ENCODE results near the gene NR6A1. TPM values are rescaled to one million over a fixed set of nuclear protein-coding genes. Genes with fewer than 3 reads are reported as not detected.
"Not testable (repeated sequence)": the region's sequence is repeated elsewhere in the genome, so short reads cannot be mapped to it uniquely, and the experiment has no call there.

NR6A1 gene
- total RNA-seq, 1 experiment from 2014 or later = 2.0 TPM

GRCh38 chr9:124778575-124779367 lies 7.7 kb upstream of the NR6A1 start:
- DNase-seq (ENCODE audit: low read depth) = no peak

- DNase-seq (ENCODE audit: low read depth) = no peak
Measured at GRCh38 chr9:124776954-124777648, 6.0 kb upstream of the NR6A1 start, which contains the start of gene OLFML2A. TSS of gene OLFML2A (plus strand) at chr9:124777133. CDS start at chr9:124777271, 138 bp downstream.

GRCh38 chr9:124776618-124776953 lies 5.5 kb upstream of the NR6A1 start:
- no peak for DNase-seq (ENCODE audit: low read depth)

GRCh38 chr9:124774129-124774978 lies 3.2 kb upstream of the NR6A1 start:
- DNase-seq (ENCODE audit: low read depth) = peak; percentile 83

GRCh38 chr9:124773473-124774128 lies 2.5 kb upstream of the NR6A1 start:
- no peak for DNase-seq (ENCODE audit: low read depth)

- DNase-seq (ENCODE audit: low read depth) = not testable (repeated sequence)
Measured at GRCh38 chr9:124772877-124773276, 1.8 kb upstream of the NR6A1 start.

- peak; percentile 78 for DNase-seq (ENCODE audit: low read depth)
Measured at GRCh38 chr9:124771867-124772679, 962 bp upstream of the NR6A1 start.

GRCh38 chr9:124770359-124771020 lies 621 bp downstream of the NR6A1 start:
- no peak for DNase-seq (ENCODE audit: low read depth)

- no peak for DNase-seq (ENCODE audit: low read depth)
Measured at GRCh38 chr9:124769549-124770358, 1.4 kb downstream of the NR6A1 start.

- DNase-seq (ENCODE audit: low read depth) = no peak
Measured at GRCh38 chr9:124768750-124769548, 2.2 kb downstream of the NR6A1 start.

GRCh38 chr9:124768334-124768733 lies 2.8 kb downstream of the NR6A1 start:
- no peak for DNase-seq (ENCODE audit: low read depth)

GRCh38 chr9:124767821-124768220 lies 3.3 kb downstream of the NR6A1 start:
- no peak for DNase-seq (ENCODE audit: low read depth)

GRCh38 chr9:124766815-124767554 lies 4.1 kb downstream of the NR6A1 start:
- DNase-seq (ENCODE audit: low read depth) = no peak

- no peak for DNase-seq (ENCODE audit: low read depth)
Measured at GRCh38 chr9:124766326-124766725, 4.8 kb downstream of the NR6A1 start.

GRCh38 chr9:124765439-124765835 lies 5.7 kb downstream of the NR6A1 start:
- DNase-seq (ENCODE audit: low read depth) = no peak

- no peak for DNase-seq (ENCODE audit: low read depth)
Measured at GRCh38 chr9:124764774-124765438, 6.2 kb downstream of the NR6A1 start.

GRCh38 chr9:124762633-124763032 lies 8.5 kb downstream of the NR6A1 start:
- no peak for DNase-seq (ENCODE audit: low read depth)
